ENCODE results near the gene TPTE2. TPM values are rescaled to one million over a fixed set of nuclear protein-coding genes. Genes with fewer than 3 reads are reported as not detected.
"Not testable (repeated sequence)": the region's sequence is repeated elsewhere in the genome, so short reads cannot be mapped to it uniquely, and the experiment has no call there.

The TPTE2 gene
- 0.03 TPM in 1 of 3 replicates, not detected in the others for polyA plus RNA-seq
- not detected for polyA plus RNA-seq (2011; ENCODE audit: low read depth)
- polyA plus RNA-seq (2011; cell fraction: cytosol; rRNA removed): not detected in 2 replicates
- polyA plus RNA-seq (2011; cell fraction: nucleus; rRNA removed): not detected in 2 replicates
- polyA plus RNA-seq (2012; ENCODE audit: low replicate concordance): not detected in 2 replicates
- not detected in 3 replicates for polyA minus RNA-seq
- polyA minus RNA-seq (2011; cell fraction: cytosol; rRNA and poly(A)+ RNA removed): not detected
- polyA minus RNA-seq (2011; cell fraction: nucleus; rRNA and poly(A)+ RNA removed): not detected in 2 replicates

GRCh38 chr13:19561127-19561582, at the start of gene TPTE2:
Gene TPTE2 (minus strand): TSS chr13:19561532. CDS start chr13:19503234, 58,298 bp downstream.
- FAIRE-seq; H4K20me1 ChIP-seq (ENCODE audit: control insufficient read depth, extremely low read depth, insufficient read depth, low read length); H3K4me2 ChIP-seq (ENCODE audit: control insufficient read depth, extremely low read depth, insufficient read depth, low read depth, low read length); H3K36me3 ChIP-seq (ENCODE audit: control insufficient read depth in 2 of 2, extremely low read depth in 1 of 2, insufficient read depth in 2 of 2, low read length in 2 of 2); H3K9ac ChIP-seq (ENCODE audit: control insufficient read depth, extremely low read depth, insufficient read depth, low read length); H2AFZ ChIP-seq (ENCODE audit: control insufficient read depth, low read length); H3K9me1 ChIP-seq (ENCODE audit: control insufficient read depth, extremely low read depth, insufficient read depth, low read length); H3K9me3 ChIP-seq (ENCODE audit: control insufficient read depth, low read depth, low read length); H3K27ac ChIP-seq (ENCODE audit: control insufficient read depth, insufficient read depth, low read length); DNase-seq (ENCODE audit: low read depth, low spot score); H3K4me3 ChIP-seq (ENCODE audit: control insufficient read depth in 2 of 3, extremely low read depth in 1 of 3, insufficient read depth in 2 of 3, low read depth in 1 of 3, low read length in 3 of 3); dilution Hi-C loops (cut with MboI; ENCODE audit: extremely low pct_ligation_motif_present, low sequenced_read_pairs); H3K79me2 ChIP-seq (ENCODE audit: control insufficient read depth, insufficient read depth, low read length); H3K4me1 ChIP-seq (ENCODE audit: control insufficient read depth, extremely low read depth, insufficient read depth, low read length); H3K27me3 ChIP-seq (ENCODE audit: control insufficient read depth, extremely low read depth, insufficient read depth, low read length): not testable (repeated sequence)

GRCh38 chr13:19607523-19608078, 46.3 kb upstream of the TPTE2 start:
- Histone ChIP-seq H3K9ac (ENCODE audit: control insufficient read depth, extremely low read depth, insufficient read depth, low read length) (no peak overlapping the region), H3K27ac (ENCODE audit: control insufficient read depth, insufficient read depth, low read length) (no peak overlapping the region), H3K27me3 (ENCODE audit: control insufficient read depth, extremely low read depth, insufficient read depth, low read length) (no peaks in the 10 kb centered on the region), H3K79me2 (ENCODE audit: control insufficient read depth, insufficient read depth, low read length) (peaks cover 56% of the 10 kb centered on the region), H3K9me1 (ENCODE audit: control insufficient read depth, extremely low read depth, insufficient read depth, low read length) (no peaks in the 10 kb centered on the region), H3K9me3 (ENCODE audit: control insufficient read depth, low read depth, low read length) (no peaks in the 10 kb centered on the region), H3K4me3 (ENCODE audit: control insufficient read depth in 2 of 3, extremely low read depth in 1 of 3, insufficient read depth in 2 of 3, low read depth in 1 of 3, low read length in 3 of 3) (no peak overlapping the region), H3K4me1 (ENCODE audit: control insufficient read depth, extremely low read depth, insufficient read depth, low read length) (peaks cover 18% of the 10 kb centered on the region), H3K4me2 (ENCODE audit: control insufficient read depth, extremely low read depth, insufficient read depth, low read depth, low read length) (no peak overlapping the region), H2AFZ (ENCODE audit: control insufficient read depth, low read length) (no peak overlapping the region), H4K20me1 (ENCODE audit: control insufficient read depth, extremely low read depth, insufficient read depth, low read length) (no peaks in the 10 kb centered on the region), H3K36me3 (ENCODE audit: control insufficient read depth in 2 of 2, extremely low read depth in 1 of 2, insufficient read depth in 2 of 2, low read length in 2 of 2) (peaks cover 0 to 5% of the 10 kb centered on the region in 2 experiments)
- TF ChIP-seq CTCF (optimal IDR thresholded peaks at IDR 0.05 in 1 of 3, IDR thresholded peaks at IDR 0.05 in 1 of 3, conservative IDR thresholded peaks at IDR 0.05 in 1 of 3; ENCODE audit: extremely low read depth in 1 of 3, insufficient read depth in 2 of 3, low read length in 3 of 3) (no peak), EZH2 (IDR thresholded peaks at IDR 0.05; ENCODE audit: low read length) (no peak)
- dilution Hi-C loops (cut with MboI; ENCODE audit: extremely low pct_ligation_motif_present, low sequenced_read_pairs): no loop called here
- FAIRE-seq: no peak
- DNase-seq (ENCODE audit: low read depth, low spot score): no peak

Measured in keratinocyte (primary cell).